Activated CD4-positive, alpha-beta T cell treated with anti-CD3 and anti-CD28 coated beads for 4 hours (primary cell): ENCODE data around the gene CHST1.

Experiments
- DNase-seq, 2 donors: peaks; one replicate each; pipeline ENCODE4 v3.0.0-alpha.2; 2020

Gene CHST1

DNA sequence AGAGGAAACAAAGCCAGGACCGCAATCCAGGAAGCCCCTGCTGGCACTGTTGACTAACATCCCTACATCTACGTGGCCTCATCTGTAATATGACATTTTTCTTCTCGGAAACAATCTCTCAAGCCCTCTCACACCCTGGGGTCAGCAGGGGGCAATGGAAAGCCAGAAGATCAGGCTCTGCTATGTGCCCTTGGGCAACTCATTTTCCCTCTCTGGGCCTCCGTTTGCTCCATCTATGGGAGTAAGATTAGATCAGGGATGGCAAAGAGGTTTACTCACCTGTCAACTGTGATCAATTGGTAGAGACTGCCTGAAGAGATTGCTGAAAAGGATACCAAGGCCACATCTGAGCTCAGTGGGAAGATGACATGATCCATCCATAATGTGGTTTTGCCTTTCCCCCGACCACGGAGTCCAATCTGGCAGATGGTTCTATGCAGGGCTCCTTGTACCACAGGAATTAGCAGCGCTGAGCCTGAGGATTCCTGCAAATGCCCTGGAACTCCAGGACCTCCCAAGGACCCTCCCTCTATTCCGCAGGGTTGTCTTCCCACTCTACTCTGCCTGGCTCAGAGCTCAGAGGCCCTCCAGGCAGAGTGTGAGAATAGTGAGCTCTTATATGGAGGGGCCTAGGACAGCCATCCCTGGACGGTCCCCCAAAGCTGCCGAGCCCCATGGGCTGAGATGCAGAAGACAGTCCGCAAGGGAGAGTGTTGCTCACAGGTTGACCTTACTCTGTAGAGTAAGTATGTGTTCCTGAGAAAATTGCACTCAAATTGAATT is 66.1 kb downstream of the CHST1 start:
- no peak for DNase-seq
